Measurements from ENCODE around the gene SIGLEC1.

Gene SIGLEC1

DNA sequence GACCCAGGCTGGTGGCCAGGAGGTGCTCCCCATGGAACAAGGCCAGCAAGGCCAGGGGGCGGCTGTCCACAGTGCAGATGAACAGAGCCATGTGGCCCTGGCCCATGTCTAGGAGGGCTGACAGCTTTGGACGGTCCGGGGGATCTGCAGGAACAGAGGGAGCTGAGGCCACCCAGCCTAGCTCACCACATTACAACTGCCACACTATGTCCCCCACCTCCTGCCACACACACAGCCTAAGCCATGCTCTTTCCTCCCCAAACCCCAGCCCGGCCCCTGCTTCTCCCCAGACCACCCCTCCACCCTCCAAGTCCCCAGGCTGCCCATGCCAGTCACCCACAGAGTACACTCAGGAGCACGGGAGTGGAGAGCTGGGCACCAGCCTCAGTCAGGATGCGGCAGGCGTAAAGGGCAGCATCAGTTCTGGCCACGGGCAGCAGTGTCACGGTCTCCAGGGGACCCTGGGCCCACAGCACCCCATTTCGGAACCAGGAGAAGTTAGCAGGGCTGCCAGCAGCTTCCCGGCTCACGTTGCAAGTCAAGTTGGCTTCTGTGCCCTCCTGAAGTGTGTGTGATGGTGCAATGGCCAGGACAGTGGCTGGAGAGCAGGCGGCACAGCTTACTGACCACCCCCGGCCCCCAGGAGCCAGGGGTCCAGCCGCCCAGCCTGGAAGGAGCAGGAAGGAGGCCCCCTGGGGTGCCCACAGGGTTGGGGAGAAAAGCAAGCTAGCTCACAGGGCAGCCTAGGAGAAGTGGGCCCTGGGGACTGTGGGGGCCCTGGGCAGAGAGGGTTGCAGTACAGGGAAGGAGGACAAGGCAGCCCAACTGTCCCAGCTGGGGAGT is 15.4 kb downstream of the SIGLEC1 start:
- Mint-ChIP-seq H3K27me3 (peaks cover 15% of the 10 kb centered on the region), H3K4me3 (no peak overlapping the region), H3K4me1 (no peaks in the 10 kb centered on the region), H3K27ac (no peak overlapping the region), H3K9me3 (peaks cover 3% of the 10 kb centered on the region), H3K36me3 (no peaks in the 10 kb centered on the region)
- CTCF ChIA-PET: interaction anchor here (1.5 to 1.8 kb wide), 2 partner anchors 14 to 21 kb away, joined by 4 to 9 read pairs; no protein-coding TSS in a partner anchor
- no peak for DNase-seq

DNA sequence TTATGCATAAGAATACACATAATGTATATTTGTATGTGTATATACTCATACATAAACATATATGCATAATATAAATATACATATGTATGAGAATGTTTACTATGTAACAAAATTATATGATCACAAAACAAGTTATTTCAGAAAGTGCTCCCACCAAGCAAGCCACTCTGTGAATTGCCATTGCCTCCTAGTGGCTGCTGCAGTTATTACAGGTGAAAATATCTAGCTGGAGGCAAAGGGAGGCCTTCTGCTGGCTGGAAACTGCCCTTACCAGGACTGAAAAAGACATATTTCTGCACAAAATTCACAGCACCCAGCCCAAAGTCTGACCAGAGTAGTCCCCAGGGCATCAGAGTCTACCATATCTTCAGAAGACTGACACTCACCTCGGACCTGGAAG is 16.2 kb downstream of the SIGLEC1 start:
- CTCF ChIA-PET: interaction anchor here (2.6 kb wide), 1 partner anchor 15 kb away, joined by 11 read pairs; no protein-coding TSS in a partner anchor
- H3K4me3 Mint-ChIP-seq: no peak overlapping the region
- no peaks in the 10 kb centered on the region for H3K36me3 Mint-ChIP-seq

DNA sequence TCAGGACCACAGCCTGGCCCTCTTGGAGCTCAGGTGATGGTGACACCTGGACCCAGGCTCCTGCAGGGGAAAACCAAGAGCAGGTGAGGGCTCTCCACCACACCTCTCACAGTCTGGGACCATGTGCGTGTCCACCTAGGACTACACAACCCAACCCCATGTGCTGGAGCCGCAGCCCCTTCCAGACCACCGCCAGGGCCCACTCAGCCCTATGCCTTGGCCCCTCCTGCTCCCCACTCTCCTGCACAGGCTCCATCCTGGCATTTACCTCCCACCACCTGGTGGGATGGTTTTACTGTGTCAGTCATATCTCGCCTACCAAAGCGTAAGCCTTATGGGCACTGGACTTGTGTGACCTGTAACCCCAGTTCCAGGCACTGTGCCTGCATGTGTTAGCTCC is 17.5 kb downstream of the SIGLEC1 start:
- H3K36me3 Mint-ChIP-seq: no peaks in the 10 kb centered on the region
- CTCF ChIA-PET: interaction anchor here (2.6 kb wide), 1 partner anchor 16 kb away, joined by 11 read pairs; no protein-coding TSS in a partner anchor
- peaks cover 11% of the 10 kb centered on the region for H3K27me3 Mint-ChIP-seq
- no peak overlapping the region for H3K4me3 Mint-ChIP-seq
- no peaks in the 10 kb centered on the region for H3K4me1 Mint-ChIP-seq
- H3K27ac Mint-ChIP-seq: no peak overlapping the region
- DNase-seq: no peak
- H3K9me3 Mint-ChIP-seq: peaks cover 3% of the 10 kb centered on the region

More for the DNA sequence above, 16.2 kb downstream of the SIGLEC1 start:
- H3K4me1 Mint-ChIP-seq: no peaks in the 10 kb centered on the region
- no peak for DNase-seq
- peaks cover 11% of the 10 kb centered on the region for H3K27me3 Mint-ChIP-seq
- H3K27ac Mint-ChIP-seq: no peak overlapping the region
- H3K9me3 Mint-ChIP-seq: peaks cover 3% of the 10 kb centered on the region

DNA sequence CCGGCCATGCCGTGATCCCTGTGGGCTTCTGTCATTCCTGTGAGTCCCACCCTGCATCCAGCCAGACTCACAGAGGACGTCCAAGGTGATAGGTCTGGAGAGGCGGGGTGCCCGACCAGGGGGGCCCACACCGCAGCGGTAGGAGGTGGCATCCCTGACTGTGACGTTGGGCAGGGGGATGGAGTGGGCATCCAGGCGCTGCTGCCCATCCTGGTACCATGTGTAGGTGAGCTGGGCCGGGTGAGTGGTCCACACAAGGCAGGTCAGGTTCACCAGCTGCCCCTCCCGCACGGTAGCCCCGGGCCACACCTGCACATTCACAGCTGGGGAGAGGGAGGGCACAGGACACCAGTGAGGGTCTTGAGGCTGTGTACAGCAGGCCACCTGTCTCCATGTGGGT is 19.0 kb downstream of the SIGLEC1 start:
- peaks cover 13% of the 10 kb centered on the region for H3K27me3 Mint-ChIP-seq
- no peaks in the 10 kb centered on the region for H3K4me1 Mint-ChIP-seq
- no peak overlapping the region for H3K27ac Mint-ChIP-seq
- H3K4me3 Mint-ChIP-seq: no peak overlapping the region
- CTCF ChIA-PET: interaction anchor here (1.3 kb wide), 1 partner anchor 17 kb away, joined by 4 read pairs; no protein-coding TSS in a partner anchor
- DNase-seq: no peak
- H3K36me3 Mint-ChIP-seq: no peaks in the 10 kb centered on the region
- peaks cover 3% of the 10 kb centered on the region for H3K9me3 Mint-ChIP-seq

DNA sequence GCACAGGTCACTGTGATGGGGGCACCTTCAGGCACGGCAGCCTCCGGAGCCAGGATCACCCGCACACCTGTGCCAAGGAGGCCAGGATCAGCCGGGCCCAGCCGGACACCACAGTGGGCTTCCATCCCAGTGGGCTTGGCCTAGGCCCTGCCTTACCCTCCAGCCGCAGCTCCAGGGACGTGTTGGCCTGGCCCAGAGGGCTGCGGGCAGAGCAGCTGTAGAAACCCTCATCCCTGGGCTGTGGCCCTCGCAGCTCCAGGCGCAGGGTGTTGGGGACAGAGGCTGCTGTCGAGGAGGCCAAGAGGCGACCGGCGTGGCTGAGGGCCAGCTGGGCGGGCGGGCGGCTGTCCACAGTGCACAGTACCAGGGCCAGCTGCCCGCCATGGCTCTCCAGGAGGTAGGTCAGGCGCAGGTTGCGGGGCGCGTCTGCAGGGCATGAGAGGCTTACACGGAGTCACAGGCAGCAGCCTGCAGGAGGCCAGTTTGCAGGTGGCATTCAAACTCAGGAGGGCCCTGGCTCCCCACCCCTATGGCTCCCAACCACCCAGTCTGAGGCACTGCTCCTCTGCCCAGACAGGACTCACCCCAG is 19.6 kb downstream of the SIGLEC1 start:
- peaks cover 16% of the 10 kb centered on the region for H3K27me3 Mint-ChIP-seq
- H3K36me3 Mint-ChIP-seq: no peaks in the 10 kb centered on the region
- no peak for DNase-seq
- H3K9me3 Mint-ChIP-seq: peaks cover 3% of the 10 kb centered on the region
- H3K4me3 Mint-ChIP-seq: no peak overlapping the region
- CTCF ChIA-PET: interaction anchor here (1.3 kb wide), 1 partner anchor 16 kb away, joined by 4 read pairs; no protein-coding TSS in a partner anchor
- H3K4me1 Mint-ChIP-seq: no peaks in the 10 kb centered on the region
- no peak overlapping the region for H3K27ac Mint-ChIP-seq

DNA sequence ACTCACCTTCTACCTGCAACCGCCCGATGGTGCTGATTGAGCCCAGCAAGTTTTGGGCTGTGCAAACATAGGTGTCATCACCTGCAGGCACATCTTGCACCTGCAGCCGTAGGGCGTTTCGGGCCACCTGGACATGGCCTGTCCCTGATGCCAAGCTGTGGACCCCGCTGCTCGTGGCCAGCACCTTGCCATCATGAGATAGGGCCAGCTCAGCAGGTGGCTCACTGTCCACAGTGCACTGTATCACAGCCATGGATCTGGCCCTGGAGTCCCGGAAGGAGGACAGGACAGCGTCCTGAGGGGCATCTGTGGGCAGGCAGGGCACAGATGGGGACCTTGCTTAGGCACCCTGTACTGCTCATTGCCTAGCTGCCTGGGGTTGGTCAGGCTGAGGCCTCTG is 20.5 kb downstream of the SIGLEC1 start:
- Mint-ChIP-seq H3K4me1 (no peaks in the 10 kb centered on the region), H3K27ac (no peak overlapping the region), H3K4me3 (no peak overlapping the region), H3K27me3 (peaks cover 23% of the 10 kb centered on the region), H3K36me3 (no peaks in the 10 kb centered on the region), H3K9me3 (peaks cover 3% of the 10 kb centered on the region)
- no peak for DNase-seq
- CTCF ChIA-PET: no interaction called here

DNA sequence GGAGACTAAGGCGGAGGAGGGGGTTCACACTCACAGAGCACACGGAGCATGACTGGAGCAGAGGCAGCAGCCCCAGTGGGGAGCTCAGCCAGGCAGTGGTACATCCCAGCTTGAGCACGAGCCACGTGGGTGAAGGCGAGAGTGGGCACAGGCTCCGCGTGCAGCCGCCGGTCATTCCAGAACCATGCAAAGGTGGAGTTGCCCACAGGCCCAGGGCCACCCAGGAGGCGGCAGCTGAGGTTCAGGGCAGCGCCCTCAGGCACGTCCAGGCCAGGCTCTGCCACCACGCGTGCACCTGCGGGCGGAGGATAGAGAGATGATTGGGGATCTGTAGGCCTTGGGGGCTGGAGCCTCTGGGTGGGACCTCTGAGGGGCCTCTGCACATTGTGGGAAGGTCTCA is 21.1 kb downstream of the SIGLEC1 start:
- Mint-ChIP-seq H3K4me3 (no peak overlapping the region), H3K4me1 (no peaks in the 10 kb centered on the region), H3K36me3 (no peaks in the 10 kb centered on the region), H3K27me3 (peaks cover 29% of the 10 kb centered on the region), H3K27ac (no peak overlapping the region), H3K9me3 (peaks cover 1% of the 10 kb centered on the region)
- CTCF ChIA-PET: no interaction called here
- no peak for DNase-seq

DNA sequence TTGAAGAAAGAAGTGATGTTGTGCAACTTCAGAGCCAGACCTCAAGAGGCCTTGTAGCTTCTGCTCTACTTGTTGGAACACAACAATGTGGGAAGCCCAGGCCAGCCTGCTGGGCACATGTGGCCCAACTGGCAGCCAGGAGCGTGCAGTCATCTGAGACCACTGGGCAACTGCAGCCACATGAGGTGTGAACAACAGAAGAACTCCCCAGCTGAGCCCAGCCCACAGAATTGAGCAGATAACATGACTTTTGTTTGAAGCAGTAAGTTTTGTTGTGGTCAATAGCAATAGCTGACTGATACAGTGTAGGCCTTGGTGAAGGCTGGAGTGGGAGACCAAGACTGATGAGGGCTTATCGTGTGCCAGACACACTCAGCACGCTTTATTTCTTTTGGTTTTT is 22.0 kb downstream of the SIGLEC1 start:
- CTCF ChIA-PET: no interaction called here
- H3K36me3 Mint-ChIP-seq: no peaks in the 10 kb centered on the region
- H3K4me1 Mint-ChIP-seq: no peaks in the 10 kb centered on the region
- H3K27me3 Mint-ChIP-seq: peaks cover 35% of the 10 kb centered on the region
- no peak overlapping the region for H3K27ac Mint-ChIP-seq
- no peak overlapping the region for H3K4me3 Mint-ChIP-seq
- no peaks in the 10 kb centered on the region for H3K9me3 Mint-ChIP-seq
- no peak for DNase-seq

DNA sequence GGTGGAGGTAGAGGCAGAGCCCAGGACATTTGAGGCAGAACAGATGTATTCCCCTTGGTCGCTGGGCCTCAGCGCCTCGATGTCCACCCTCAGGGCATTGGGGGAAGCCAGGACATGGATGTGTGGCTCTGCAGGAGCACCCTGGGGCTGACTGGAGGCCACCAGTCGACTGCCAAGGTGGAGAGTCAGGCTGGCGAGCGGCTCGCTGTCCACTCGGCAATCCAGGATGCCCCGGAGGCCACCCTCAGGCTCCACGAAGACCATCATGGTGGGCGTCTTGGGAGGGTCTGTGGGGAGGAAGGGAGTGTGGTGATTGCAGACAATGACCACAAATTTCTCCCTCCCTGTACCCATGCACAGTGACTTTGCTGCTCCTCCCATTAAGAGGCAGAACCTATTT is 22.4 kb downstream of the SIGLEC1 start:
- DNase-seq: no peak
- Mint-ChIP-seq H3K4me3 (no peak overlapping the region), H3K9me3 (no peaks in the 10 kb centered on the region), H3K4me1 (no peaks in the 10 kb centered on the region), H3K27ac (no peak overlapping the region), H3K27me3 (peaks cover 36% of the 10 kb centered on the region), H3K36me3 (no peaks in the 10 kb centered on the region)
- CTCF ChIA-PET: no interaction called here

DNA sequence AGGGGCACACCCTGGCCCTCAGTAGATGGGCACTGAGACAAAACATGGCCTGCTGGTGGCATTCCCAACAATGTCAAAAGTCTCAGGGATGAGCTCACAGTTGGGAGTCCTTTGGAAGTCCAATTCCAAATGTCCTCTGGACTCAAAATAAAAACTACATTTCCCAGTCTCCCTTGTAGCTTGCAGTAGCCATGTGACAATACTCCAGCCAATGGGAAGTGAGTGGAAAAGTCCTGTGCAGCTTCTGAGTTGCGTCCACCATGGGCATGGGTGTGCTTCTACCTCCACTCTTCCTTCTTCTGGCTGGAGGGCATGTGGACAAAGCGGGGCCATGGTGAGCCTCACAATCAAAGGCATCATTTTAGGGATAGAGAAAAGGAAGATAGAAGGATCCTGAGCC is 24.7 kb downstream of the SIGLEC1 start:
- H3K4me3 Mint-ChIP-seq: no peak overlapping the region
- no peaks in the 10 kb centered on the region for H3K9me3 Mint-ChIP-seq
- H3K27ac Mint-ChIP-seq: no peak overlapping the region

DNA sequence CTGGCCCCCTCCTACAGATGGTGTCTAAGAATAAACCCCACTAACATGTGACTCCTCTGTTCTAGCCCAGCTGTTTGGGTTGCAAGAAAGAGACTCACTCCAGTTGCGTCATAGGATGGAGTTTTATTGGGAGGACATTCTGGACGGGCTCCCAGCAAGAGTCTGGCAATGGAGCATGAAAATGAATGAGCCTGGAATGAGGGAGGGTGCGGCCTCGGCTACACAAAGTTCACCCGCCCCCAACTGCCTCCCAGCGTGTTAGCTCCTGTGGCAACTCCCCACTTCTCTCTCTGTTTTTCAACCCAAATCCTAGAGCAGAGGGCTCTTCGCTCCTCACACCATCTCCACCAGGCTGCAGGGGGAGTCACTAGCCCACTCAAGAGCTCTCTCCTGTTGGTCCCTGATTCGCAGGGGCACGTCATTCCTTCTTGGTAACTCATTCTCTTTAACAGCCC is 25.5 kb downstream of the SIGLEC1 start:
- Mint-ChIP-seq H3K27ac (no peak overlapping the region), H3K4me1 (no peaks in the 10 kb centered on the region), H3K27me3 (peaks cover 66% of the 10 kb centered on the region), H3K36me3 (no peaks in the 10 kb centered on the region), H3K4me3 (no peak overlapping the region), H3K9me3 (no peaks in the 10 kb centered on the region)
- DNase-seq: no peak
- CTCF ChIA-PET: no interaction called here

More for the DNA sequence above, 24.7 kb downstream of the SIGLEC1 start:
- Mint-ChIP-seq H3K4me1 (no peaks in the 10 kb centered on the region), H3K36me3 (no peaks in the 10 kb centered on the region), H3K27me3 (peaks cover 59% of the 10 kb centered on the region)
- no peak for DNase-seq
- CTCF ChIA-PET: interaction anchor here (1.0 kb wide), 1 partner anchor 68 kb away, joined by 3 read pairs; no protein-coding TSS in a partner anchor

DNA sequence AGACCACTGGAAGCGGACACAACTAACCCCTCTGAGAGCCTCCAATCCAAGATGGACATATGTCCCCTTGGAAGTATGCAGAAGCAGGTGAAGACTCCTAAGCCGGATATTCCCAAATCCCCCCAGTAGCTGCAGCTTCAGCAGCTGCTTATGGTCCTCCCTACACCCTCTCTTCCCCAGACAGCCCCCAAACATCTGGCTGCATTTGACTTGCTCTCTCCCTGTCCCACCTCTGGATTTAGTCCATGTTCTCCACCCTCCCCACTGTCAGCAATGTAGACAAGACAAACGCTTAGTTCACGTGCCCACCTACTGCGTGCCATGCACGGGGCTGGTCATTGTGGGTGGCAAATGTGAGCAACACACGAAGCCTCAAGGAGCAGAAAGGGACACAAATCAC is 26.0 kb downstream of the SIGLEC1 start:
- no peak overlapping the region for H3K4me3 Mint-ChIP-seq
- no peaks in the 10 kb centered on the region for H3K9me3 Mint-ChIP-seq
- CTCF ChIA-PET: no interaction called here
- H3K27ac Mint-ChIP-seq: no peak overlapping the region
- peaks cover 71% of the 10 kb centered on the region for H3K27me3 Mint-ChIP-seq
- no peaks in the 10 kb centered on the region for H3K4me1 Mint-ChIP-seq
- no peaks in the 10 kb centered on the region for H3K36me3 Mint-ChIP-seq
- no peak for DNase-seq

DNA sequence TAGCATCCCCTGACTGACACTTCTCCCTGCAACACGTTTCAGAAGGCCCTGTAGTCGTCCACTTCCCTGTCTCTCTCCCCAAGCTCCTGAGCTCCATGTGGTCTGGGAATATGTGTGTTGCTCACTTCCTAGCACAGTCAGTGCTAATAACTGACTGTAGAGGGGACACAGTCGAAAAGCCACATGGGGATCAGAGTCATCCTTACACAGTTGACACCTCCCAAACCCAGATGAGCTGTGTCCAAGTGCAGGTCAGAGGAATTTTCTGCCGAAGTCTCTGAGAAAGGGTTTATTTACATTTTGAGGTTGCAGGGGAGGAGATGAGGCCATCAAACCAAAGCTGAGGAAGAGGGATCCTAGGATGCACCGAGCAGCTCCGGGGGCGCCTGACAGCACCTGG is 27.1 kb downstream of the SIGLEC1 start:
- Mint-ChIP-seq H3K9me3 (no peaks in the 10 kb centered on the region), H3K4me3 (no peak overlapping the region), H3K27me3 (peaks cover 82% of the 10 kb centered on the region), H3K4me1 (no peaks in the 10 kb centered on the region), H3K27ac (no peak overlapping the region), H3K36me3 (no peaks in the 10 kb centered on the region)
- DNase-seq: no peak
- CTCF ChIA-PET: no interaction called here

DNA sequence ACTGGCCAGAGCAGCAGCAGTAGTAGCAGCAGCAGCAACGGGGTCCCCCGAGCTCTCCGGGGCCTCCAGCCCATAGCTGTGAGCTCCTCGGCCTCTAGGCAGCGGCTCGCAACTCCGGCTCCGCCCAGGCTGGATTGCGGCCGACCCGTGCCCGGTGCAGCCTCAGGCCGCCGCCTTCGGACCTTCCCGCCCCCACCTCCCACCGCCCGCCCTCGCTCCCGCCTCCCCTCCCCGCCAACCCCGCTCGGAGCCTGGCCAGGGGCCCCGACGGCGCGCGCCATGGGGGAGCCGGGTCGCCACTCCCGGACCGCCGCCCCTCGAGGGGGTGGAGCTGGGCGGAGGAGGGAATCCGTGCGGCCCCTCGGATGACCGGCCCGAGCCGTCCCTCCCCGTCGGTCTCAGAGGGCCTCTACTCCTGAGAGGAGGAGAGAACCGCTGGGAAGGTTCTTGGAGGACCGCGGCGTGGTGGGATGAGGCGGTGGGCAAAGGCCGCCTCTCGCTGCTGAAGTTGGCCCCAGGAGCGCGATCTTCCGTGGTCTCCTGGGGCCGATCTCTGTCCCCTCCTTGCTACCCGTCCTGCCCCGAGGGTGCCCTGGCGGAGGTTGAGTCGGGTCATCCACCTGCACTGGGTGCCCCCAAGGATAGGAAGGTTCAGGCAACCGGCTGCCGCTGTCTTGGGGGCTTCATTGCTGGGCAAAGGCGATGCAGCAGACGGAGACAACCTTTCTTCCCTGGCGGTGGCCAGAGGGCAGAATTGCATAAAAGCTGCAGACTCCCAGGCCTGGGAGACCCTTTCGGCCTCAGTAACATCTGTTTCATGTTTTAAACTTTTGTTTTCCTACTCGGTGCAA is 30.2 kb downstream of the SIGLEC1 start, which contains the start of gene ADAM33:
ADAM33 (minus strand) TSS at position 80 of the 851 bp plus-strand sequence; CDS start at position 74, 6 bp downstream.
- DNase-seq: no peak
- Mint-ChIP-seq H3K36me3 (no peaks in the 10 kb centered on the region), H3K27ac (no peak within 1 kb of the TSS), H3K4me1 (no peaks in the 10 kb centered on the region), H3K27me3 (peaks cover 96% of the 10 kb centered on the region), H3K4me3 (no peak within 1 kb of the TSS), H3K9me3 (no peaks in the 10 kb centered on the region)
- CTCF ChIA-PET: no interaction called here

Data from activated naive CD4-positive, alpha-beta T cell treated with anti-CD3 and anti-CD28 coated beads, Interleukin-2, amount 10 ng/mL, durations not matched to agents 7 days and 5 days (primary cell).